HCT116 (cell line): Measurements from ENCODE around the gene BRD7. TPM values are rescaled to one million over a fixed set of nuclear protein-coding genes. Genes with fewer than 3 reads are reported as not detected.

ENCODE experiments used
- ATAC-seq: fragments of 200-7000 bp; cut with Tn5 transposase; 2 replicates; pipeline ENCODE4 v1.9.1; 2020; ENCODE audit warnings: mild to moderate bottlenecking, moderate library complexity
- BruUV-seq: library from RNA; stranded (reverse); fragments of 400-500 nt; replicated peaks from 2 replicates; lab custom pipeline; 2021; lab: Mats Ljungman, UMichigan
- CTCF ChIA-PET: fragments of 300-600 bp; sonication (Branson Sonifier 250); formaldehyde crosslinking; loops from one replicate; lab custom pipeline; 2021; ENCODE audit warnings: antibody characterized with exemption; lab: Charles Lee
- POLR2A ChIA-PET: fragments of 300-600, 350-600 bp; sonication (Branson Sonifier 250); formaldehyde crosslinking; loops from one replicate; lab custom pipeline; 2021; ENCODE audit warnings: antibody characterized with exemption; lab: Charles Lee
- RAD21 ChIA-PET, 2 experiments: fragments of 300-600 bp; sonication (Branson Sonifier 250); formaldehyde crosslinking; loops; one replicate each; lab custom pipeline; 2023; ENCODE audit warnings: low total read pairs in 2 of 2; ENCODE audit not compliant: uncharacterized antibody in 2 of 2, unreplicated experiment in 2 of 2, low non-redundant PET in 1 of 2; lab: Charles Lee
- DNase-seq: peaks from one replicate; pipeline ENCODE4 v3.0.0-alpha.2; 2010; ENCODE audit warnings: low read depth, low spot score
- H2AFZ ChIP-seq: fragments of 200-600 bp; shearing (Covaris generic), sonication (generic); 2 replicates; pipeline ENCODE4 v1.6.1; 2017; ENCODE audit warnings: low read depth, mixed run types, mixed read lengths, antibody characterized with exemption, low read length; ENCODE audit not compliant: poor library complexity, severe bottlenecking
- H3K27ac ChIP-seq: 2 replicates; pipeline ENCODE4 v1.5.1; 2012; ENCODE audit warnings: low read depth, low read length
- H3K27me3 ChIP-seq: fragments of 200-600 bp; sonication (generic); 2 replicates; pipeline ENCODE4 v1.6.1; 2016; ENCODE audit warnings: mixed run types, low read length, mixed read lengths; ENCODE audit not compliant: insufficient read depth
- H3K36me3 ChIP-seq, 2 experiments: fragments of 200-500 bp in 1 of 2; fragments of 200-600 bp in 1 of 2; sonication (Bioruptor generic) in 1 of 2; sonication (generic) in 1 of 2; 2 replicates each; pipeline versions ENCODE4 v1.5.1 to v1.6.1; 2014 to 2016; ENCODE audit warnings: low read length in 2 of 2, inconsistent platforms in 1 of 2, mixed read lengths in 1 of 2, mixed run types in 1 of 2; ENCODE audit not compliant: insufficient read depth in 2 of 2, control insufficient read depth in 1 of 2
- H3K4me1 ChIP-seq, 2 experiments: fragments of 200-600 bp in 1 of 2; sonication (generic) in 1 of 2; 2 replicates each; pipeline versions ENCODE4 v1.5.1 to v1.6.1; 2012 to 2017; ENCODE audit warnings: low read length in 2 of 2, inconsistent platforms in 1 of 2, mild to moderate bottlenecking in 1 of 2, mixed read lengths in 1 of 2, mixed run types in 1 of 2, moderate library complexity in 1 of 2; ENCODE audit not compliant: insufficient read depth in 2 of 2, control insufficient read depth in 1 of 2
- H3K4me2 ChIP-seq: fragments of 200-600 bp; sonication (generic); 2 replicates; pipeline ENCODE4 v1.6.1; 2017; ENCODE audit warnings: mixed run types, low read length, mixed read lengths
- H3K4me3 ChIP-seq, 2 experiments: fragments of 200-600 bp in 1 of 2; sonication (generic) in 1 of 2; replicated peaks in 1 of 2; 2 replicates each; pipeline ENCODE4 v1.5.1; 2011 to 2016; ENCODE audit warnings: low read length in 2 of 2, control low read depth in 1 of 2, low read depth in 1 of 2, mild to moderate bottlenecking in 1 of 2, mixed read lengths in 1 of 2, mixed run types in 1 of 2
- H3K79me2 ChIP-seq: fragments of 200-600 bp; sonication (generic); 2 replicates; pipeline ENCODE4 v1.6.1; 2017; ENCODE audit warnings: mild to moderate bottlenecking, mixed run types, low read length, moderate library complexity, mixed read lengths; ENCODE audit not compliant: insufficient read depth
- H3K9ac ChIP-seq: fragments of 200-600 bp; sonication (generic); 2 replicates; pipeline ENCODE4 v1.6.1; 2016; ENCODE audit warnings: low read length, mixed read lengths
- H3K9me2 ChIP-seq: fragments of 200-600 bp; sonication (generic), shearing (Covaris generic); 2 replicates; pipeline ENCODE4 v1.6.1; 2017; ENCODE audit warnings: mixed run types, mild to moderate bottlenecking, moderate library complexity; ENCODE audit not compliant: insufficient read depth
- H3K9me3 ChIP-seq, 2 experiments: fragments of 200-500 bp in 1 of 2; fragments of 200-600 bp in 1 of 2; sonication (Bioruptor generic) in 1 of 2; sonication (generic) in 1 of 2; 2 replicates each; pipeline ENCODE4 v1.6.1; 2014 to 2017; ENCODE audit warnings: low read length in 2 of 2, mixed read lengths in 2 of 2, inconsistent platforms in 1 of 2, low read depth in 1 of 2, mild to moderate bottlenecking in 1 of 2, mixed run types in 1 of 2, moderate library complexity in 1 of 2; ENCODE audit not compliant: control insufficient read depth in 1 of 2, insufficient read depth in 1 of 2
- H4K20me1 ChIP-seq: fragments of 200-600 bp; sonication (generic), shearing (Covaris generic); 2 replicates; pipeline ENCODE4 v1.6.1; 2017; ENCODE audit warnings: mixed run types, mild to moderate bottlenecking, moderate library complexity; ENCODE audit not compliant: insufficient read depth
- ATF3 ChIP-seq: IDR thresholded peaks from 2 replicates; pipeline ENCODE4 v1.6.1; 2012
- CEBPB ChIP-seq: IDR thresholded peaks from 2 replicates; pipeline ENCODE4 v1.6.1; 2012; ENCODE audit warnings: low read depth
- EGR1 ChIP-seq: IDR thresholded peaks from 2 replicates; pipeline ENCODE4 v1.6.1; 2012; ENCODE audit warnings: low read depth
- EZH2 ChIP-seq: fragments of 200-600 bp; sonication (generic); IDR thresholded peaks from 2 replicates; pipeline ENCODE4 v1.6.1; 2017; ENCODE audit warnings: antibody characterized with exemption, mixed run types
- EZH2phosphoT487 ChIP-seq: fragments of 200-600 bp; IDR thresholded peaks from 2 replicates; pipeline ENCODE4 v1.6.1; 2018; ENCODE audit warnings: antibody characterized with exemption, borderline replicate concordance
- MAX ChIP-seq: IDR thresholded peaks from 2 replicates; pipeline ENCODE4 v1.6.1; 2012
- POLR2AphosphoS5 ChIP-seq: IDR thresholded peaks from 2 replicates; pipeline ENCODE4 v1.6.1; 2011; ENCODE audit warnings: mild to moderate bottlenecking, low read depth, low read length, moderate library complexity
- SP1 ChIP-seq: IDR thresholded peaks from 2 replicates; pipeline ENCODE4 v1.6.1; 2012; ENCODE audit warnings: low read depth
- SRF ChIP-seq: IDR thresholded peaks from 2 replicates; pipeline ENCODE4 v1.6.1; 2012; ENCODE audit warnings: low read depth
- TCF7L2 ChIP-seq: IDR thresholded peaks from 2 replicates; pipeline ENCODE4 v1.7.0; 2011; ENCODE audit warnings: borderline replicate concordance, inconsistent platforms; ENCODE audit not compliant: insufficient read depth, insufficient read length; ENCODE audit errors: extremely low read depth
- YY1 ChIP-seq: IDR thresholded peaks from 2 replicates; pipeline ENCODE4 v1.6.1; 2011; ENCODE audit warnings: low read length, low read depth, moderate library complexity, mild to moderate bottlenecking; ENCODE audit not compliant: insufficient replicate concordance; ENCODE audit errors: extremely low read depth
- ZFX ChIP-seq: fragments of 450-650 bp; IDR thresholded peaks from 2 replicates; pipeline ENCODE4 v1.6.1; 2017
- ZNF274 ChIP-seq: fragments of 200-500 bp; sonication (Bioruptor generic); IDR thresholded peaks from 2 replicates; pipeline ENCODE4 v1.6.1; 2014; ENCODE audit warnings: mild to moderate bottlenecking, low read depth, low read length, inconsistent platforms
- intact Hi-C: fragments of 100-400 bp; cut with micrococcal nuclease; formaldehyde crosslinking; loops from 2 replicates; pipeline ENCODE4 v1.10.0; 2022
- total RNA-seq: library from RNA; stranded (reverse); gene quantifications from one replicate; pipeline ENCODE4 v1.2.1, GENCODE V29; 2021; ENCODE audit not compliant: unreplicated experiment
- TF ChIP-seq, protein P1 (sequence below): IDR thresholded peaks from 2 replicates; pipeline ENCODE4 v1.6.1; 2011; ENCODE audit warnings: mild to moderate bottlenecking, low read length, moderate library complexity; ENCODE audit not compliant: insufficient replicate concordance; ENCODE audit errors: extremely low read depth

BRD7 gene
- total RNA-seq, 1 experiment from 2014 or later = 85.4 TPM

- intact Hi-C loops = no loop called here
- H3K9ac ChIP-seq = no peak overlapping the region
- H3K9me2 ChIP-seq = no peaks in the 10 kb centered on the region
- no peaks in the 10 kb centered on the region for H3K4me1 ChIP-seq
- TF ChIP-seq EZH2phosphoT487 (no peak), EGR1 (no peak)
- DNase-seq = no peak
- no peaks in the 10 kb centered on the region for H3K9me3 ChIP-seq
- H3K27me3 ChIP-seq = no peaks in the 10 kb centered on the region
- no peaks in the 10 kb centered on the region for H3K79me2 ChIP-seq
- no peaks in the 10 kb centered on the region for H3K36me3 ChIP-seq
- H3K4me2 ChIP-seq = no peak overlapping the region
- POLR2A ChIA-PET = no interaction called here
- no peak for ATAC-seq
- no peak overlapping the region for H2AFZ ChIP-seq
- H4K20me1 ChIP-seq = no peaks in the 10 kb centered on the region
- RAD21 ChIA-PET = no interaction called here
- H3K4me3 ChIP-seq = no peak overlapping the region
- BruUV-seq = no TSS peak
- CTCF ChIA-PET = no interaction called here
- H3K27ac ChIP-seq = no peak overlapping the region
These were observed 19.7 kb upstream of the BRD7 start for GRCh38 chr16:50388496-50388895.

DNA sequence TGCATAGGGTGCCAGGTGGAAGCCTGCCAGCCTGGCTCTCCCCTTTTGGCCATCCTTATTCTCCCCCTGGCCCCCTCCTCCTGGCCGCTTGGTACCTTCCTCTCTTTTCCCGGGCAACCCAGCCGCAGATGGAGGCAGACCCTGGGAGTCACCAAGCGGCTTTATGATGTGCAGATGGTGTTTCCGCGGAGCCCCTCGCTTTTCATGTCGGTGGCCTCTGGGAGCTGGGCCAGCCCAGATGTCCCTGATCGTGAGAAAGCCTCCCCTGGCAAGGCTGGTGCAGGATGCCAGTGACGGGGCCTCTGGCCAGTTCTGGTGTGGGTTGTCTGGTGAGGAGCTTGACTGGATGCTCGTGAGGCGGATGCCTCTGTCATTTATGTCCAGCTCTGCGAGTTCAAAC lies 18.0 kb upstream of the BRD7 start:
- ChIA-PET CTCF (no interaction called here), POLR2A (no interaction called here), RAD21 (no interaction called here)
- DNase-seq (no peak), ATAC-seq (no peak)
- H3K27ac ChIP-seq = no peak overlapping the region
- H3K27me3 ChIP-seq = no peaks in the 10 kb centered on the region
- no peak for TF ChIP-seq ZFX
- TF ChIP-seq MAX = no peak
- TF ChIP-seq, protein P1, sequence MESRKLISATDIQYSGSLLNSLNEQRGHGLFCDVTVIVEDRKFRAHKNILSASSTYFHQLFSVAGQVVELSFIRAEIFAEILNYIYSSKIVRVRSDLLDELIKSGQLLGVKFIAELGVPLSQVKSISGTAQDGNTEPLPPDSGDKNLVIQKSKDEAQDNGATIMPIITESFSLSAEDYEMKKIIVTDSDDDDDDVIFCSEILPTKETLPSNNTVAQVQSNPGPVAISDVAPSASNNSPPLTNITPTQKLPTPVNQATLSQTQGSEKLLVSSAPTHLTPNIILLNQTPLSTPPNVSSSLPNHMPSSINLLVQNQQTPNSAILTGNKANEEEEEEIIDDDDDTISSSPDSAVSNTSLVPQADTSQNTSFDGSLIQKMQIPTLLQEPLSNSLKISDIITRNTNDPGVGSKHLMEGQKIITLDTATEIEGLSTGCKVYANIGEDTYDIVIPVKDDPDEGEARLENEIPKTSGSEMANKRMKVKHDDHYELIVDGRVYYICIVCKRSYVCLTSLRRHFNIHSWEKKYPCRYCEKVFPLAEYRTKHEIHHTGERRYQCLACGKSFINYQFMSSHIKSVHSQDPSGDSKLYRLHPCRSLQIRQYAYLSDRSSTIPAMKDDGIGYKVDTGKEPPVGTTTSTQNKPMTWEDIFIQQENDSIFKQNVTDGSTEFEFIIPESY = no peak
- TF ChIP-seq SP1 = no peak
- TF ChIP-seq TCF7L2 = no peak
- TF ChIP-seq EZH2phosphoT487 = no peak
- no peak for TF ChIP-seq SRF
- no peak for TF ChIP-seq POLR2AphosphoS5
- TF ChIP-seq YY1 = no peak
- no peak for TF ChIP-seq ATF3
- TF ChIP-seq CEBPB = no peak
- TF ChIP-seq ZNF274 = no peak
- TF ChIP-seq EZH2 = no peak
- H3K36me3 ChIP-seq = no peaks in the 10 kb centered on the region
- H4K20me1 ChIP-seq = no peaks in the 10 kb centered on the region
- H3K4me2 ChIP-seq = no peak overlapping the region
- BruUV-seq = no TSS peak
- H3K4me1 ChIP-seq = peaks cover 0 to 5% of the 10 kb centered on the region in 2 experiments; a peak in 1 of 4 replicates
- no peaks in the 10 kb centered on the region for H3K9me3 ChIP-seq
- H3K4me3 ChIP-seq = no peak overlapping the region
- H3K9me2 ChIP-seq = no peaks in the 10 kb centered on the region
- H3K9ac ChIP-seq = no peak overlapping the region
- H3K79me2 ChIP-seq = no peaks in the 10 kb centered on the region
- no peak overlapping the region for H2AFZ ChIP-seq
- intact Hi-C loops = no loop called here
